Measurements from ENCODE around the gene NAGLU.
"Not testable (repeated sequence)": the region's sequence is repeated elsewhere in the genome, so short reads cannot be mapped to it uniquely, and the experiment has no call there.

Gene NAGLU

GRCh38 chr17:42521666-42522262, 14.3 kb upstream of the NAGLU start:
- DNase-seq (ENCODE audit: low spot score) = no peak

DNA sequence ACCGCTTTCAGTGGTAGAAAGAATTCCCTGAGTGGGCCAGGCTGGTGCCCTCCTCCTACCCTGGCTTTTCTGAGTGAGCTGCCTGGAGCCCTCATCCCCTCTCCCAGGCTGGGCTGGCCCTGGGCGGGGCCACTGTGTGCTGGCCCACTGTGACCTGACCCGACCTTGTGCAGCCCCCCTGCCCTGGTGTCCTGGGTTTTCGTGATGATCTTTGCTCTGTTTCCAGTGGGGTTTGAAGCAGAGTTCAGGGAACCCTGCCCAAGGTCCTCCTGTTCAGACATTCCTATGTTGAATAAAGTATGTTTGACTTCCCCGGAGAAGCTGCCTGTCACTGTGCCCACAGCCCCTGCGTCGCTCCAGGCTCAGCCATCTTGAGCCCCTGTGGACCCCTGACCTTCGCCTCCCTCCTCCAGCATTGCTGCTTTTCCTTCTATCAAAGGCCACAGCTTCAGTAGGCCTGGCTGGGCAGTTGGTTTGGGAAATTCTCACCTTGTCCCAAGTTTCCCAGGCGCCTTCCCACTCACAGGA, 13.7 kb upstream of the NAGLU start:
- DNase-seq (ENCODE audit: low spot score) = no peak

DNA sequence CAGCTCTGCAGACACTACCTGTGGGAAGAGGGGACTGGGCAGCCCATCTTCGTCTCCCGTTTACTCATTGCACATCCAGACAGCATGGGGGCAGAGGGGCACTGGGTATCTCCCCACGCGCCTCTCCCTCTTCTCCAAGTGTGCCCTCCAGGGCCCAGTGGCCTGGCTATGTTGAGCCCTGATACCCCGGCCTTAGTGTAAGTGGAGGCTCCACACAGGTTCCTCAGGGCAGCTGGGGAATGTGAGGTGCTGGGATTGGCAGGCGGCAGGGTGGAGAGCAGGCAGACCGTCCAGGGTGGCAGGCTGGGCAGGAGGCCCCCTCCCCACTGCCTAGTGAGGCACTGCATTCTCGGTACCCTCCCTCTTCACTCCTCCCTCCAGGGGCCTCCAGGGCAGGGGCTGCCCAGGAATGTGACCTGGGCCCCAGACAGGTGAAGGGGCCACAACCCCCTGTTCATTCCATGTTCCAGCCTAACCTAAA, 13.2 kb upstream of the NAGLU start:
- no peak for DNase-seq (ENCODE audit: low spot score)

DNA sequence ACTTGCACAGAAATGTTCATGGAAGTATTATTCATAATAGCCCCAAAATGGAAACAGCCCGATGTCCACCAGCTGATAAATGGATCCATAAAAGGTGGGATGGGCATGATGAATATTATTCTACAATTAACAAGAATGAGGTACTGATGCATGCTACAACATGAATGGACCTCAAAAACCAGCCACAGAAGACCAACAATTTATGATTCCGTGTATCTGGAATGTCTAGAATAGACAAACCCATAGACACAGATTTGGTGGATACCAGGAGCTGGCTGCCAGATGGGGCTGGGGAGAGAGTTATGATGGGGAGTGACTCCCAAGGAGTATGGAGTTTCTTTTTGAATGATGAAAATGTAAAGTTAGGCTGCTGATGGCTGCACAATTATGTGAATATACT, 10.8 kb upstream of the NAGLU start:
- no peak for DNase-seq (ENCODE audit: low spot score)

DNA sequence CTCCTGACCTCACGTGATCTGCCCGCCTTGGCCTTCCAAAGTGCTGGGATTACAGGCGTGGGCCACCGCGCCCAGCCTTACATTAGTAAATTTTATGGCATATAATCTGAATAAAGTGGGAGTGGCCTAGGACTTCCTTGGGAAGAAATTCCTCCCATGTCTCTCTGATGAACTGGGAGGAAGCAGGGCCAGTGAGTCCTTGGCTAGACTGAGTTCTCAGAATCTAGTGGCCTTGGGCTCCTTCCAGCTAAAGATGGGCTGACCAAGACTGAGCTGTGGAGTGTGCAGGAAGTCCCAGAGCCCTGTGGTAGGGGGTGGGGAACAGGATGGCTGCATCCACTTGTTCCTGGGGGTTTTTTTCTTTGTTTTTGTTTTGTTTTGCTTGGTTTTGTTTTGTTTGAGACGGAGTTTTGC, 10.0 kb upstream of the NAGLU start:
- DNase-seq (ENCODE audit: low spot score) = no peak

DNA sequence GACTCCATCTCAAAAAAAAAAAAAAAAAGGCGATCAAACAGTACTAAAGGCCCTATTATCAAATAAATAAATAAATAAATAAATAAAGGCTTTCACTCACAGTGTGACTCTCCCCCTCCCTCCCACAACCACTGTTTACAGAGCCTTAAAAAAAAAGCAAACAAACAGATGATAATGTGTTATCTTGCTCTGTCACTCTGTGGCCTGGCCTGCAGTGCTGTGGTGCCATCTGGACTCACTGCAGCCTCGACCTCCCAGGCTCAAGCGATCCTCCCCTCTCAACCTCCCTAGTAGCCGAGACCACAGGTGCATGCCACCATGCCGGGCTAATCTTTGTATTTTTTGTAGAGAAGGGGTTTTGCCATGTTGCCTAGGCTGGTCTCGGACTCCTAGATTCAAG, 8.1 kb upstream of the NAGLU start:
- no peak for DNase-seq (ENCODE audit: low spot score)

- no peak for DNase-seq (ENCODE audit: low spot score)
Observed at GRCh38 chr17:42529061-42529460, 7.0 kb upstream of the NAGLU start.

DNA sequence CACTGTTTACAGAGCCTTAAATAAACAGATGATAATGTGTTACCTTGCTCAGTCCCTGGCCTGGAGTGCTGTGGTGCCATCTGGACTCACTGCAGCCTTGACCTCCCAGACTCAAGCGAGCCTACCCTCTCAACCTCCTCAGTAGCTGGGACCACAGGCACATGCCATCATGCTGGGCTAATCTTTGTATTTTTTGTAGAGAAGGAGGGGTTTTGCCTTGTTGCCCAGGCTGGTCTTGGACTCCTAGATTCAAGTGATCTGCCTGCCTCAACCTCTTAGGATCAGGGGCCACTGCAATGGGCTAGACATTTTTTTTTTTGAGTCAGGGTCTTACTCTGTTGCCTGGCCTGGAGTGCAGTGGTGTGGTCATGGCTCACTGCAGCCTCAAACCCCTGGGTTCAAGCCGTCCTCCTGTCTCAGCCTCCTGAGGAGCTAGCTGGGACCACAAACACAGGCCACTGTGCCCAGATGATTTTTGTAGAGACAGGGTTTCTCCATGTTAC, 5.0 kb upstream of the NAGLU start:
- DNase-seq (ENCODE audit: low spot score) = no peak

- DNase-seq (ENCODE audit: low spot score) = peak; percentile 69
Observed at GRCh38 chr17:42531455-42532354, 4.3 kb upstream of the NAGLU start.

GRCh38 chr17:42535155-42536047, 640 bp upstream of the NAGLU start:
- no peak for DNase-seq (ENCODE audit: low spot score)

GRCh38 chr17:42536372-42537155, 523 bp downstream of the NAGLU start:
- DNase-seq (ENCODE audit: low spot score) = peak; percentile 97

GRCh38 chr17:42537156-42537805, 1.2 kb downstream of the NAGLU start:
- DNase-seq (ENCODE audit: low spot score) = peak; percentile 45

DNA sequence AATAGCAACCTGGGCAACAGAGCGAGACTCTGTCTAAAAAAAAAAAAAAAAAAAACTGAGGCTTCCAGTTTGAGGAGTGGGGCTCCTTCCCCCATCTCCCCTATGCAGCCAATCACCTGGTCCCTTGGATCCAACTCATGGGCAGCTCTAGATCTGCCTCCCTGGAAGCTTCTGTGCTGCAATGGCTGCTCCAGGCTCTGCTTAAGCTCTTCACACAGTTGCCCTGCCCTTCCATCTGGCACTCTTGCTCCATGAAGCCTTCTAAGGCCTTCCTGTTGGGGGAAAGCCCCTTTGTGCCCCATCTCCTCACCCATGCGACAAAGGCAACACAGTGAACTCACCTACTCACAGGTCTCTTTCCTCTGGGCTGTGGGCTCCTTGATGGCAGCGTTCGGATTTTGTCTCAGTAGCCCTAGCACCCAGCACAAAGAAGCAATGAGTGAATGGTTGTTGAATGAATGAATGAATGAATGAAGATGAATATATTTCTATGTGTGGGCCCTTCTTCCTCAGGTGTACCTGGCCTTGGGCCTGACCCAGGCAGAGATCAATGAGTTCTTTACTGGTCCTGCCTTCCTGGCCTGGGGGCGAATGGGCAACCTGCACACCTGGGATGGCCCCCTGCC, 1.9 kb downstream of the NAGLU start:
- DNase-seq (ENCODE audit: low spot score) = no peak

DNA sequence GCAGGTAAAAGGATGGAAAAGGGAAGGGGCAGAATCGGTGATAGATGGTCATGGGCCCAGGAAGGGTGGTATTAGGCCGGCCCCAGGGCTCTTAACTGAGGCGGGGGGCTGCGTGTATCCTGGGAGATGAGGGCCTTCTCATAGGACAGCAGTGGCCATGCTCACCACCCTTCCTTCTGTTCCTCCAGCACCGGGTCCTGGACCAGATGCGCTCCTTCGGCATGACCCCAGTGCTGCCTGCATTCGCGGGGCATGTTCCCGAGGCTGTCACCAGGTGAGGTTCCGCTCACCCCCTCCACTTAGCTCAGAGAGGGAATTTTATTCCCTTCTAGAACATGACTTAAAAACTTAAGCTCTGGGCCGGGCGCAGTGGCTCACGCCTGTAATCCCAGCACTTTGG, 2.4 kb downstream of the NAGLU start:
- no peak for DNase-seq (ENCODE audit: low spot score)

DNA sequence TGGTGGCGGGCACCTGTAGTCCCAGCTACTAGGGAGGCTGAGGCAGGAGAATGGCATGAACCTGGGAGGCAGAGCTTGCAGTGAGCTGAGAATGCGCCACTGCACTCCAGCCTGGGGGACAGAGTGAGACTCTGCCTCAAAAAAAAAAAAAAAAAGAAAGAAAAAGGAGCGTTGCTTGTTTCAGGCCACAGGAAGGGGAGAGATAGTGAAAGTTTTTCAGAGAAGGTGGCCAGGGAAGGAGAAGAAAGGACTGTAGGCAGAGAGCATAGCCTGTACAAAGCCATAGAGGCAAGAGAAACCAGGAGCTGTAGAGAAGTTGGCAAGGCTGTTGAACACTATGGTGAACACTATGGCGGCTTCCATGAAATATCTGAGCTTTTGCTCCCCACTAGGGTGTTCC, 4.5 kb downstream of the NAGLU start:
- DNase-seq (ENCODE audit: low spot score) = not testable (repeated sequence)

- no peak for DNase-seq (ENCODE audit: low spot score)
Observed at GRCh38 chr17:42541041-42541833, 5.2 kb downstream of the NAGLU start.

DNA sequence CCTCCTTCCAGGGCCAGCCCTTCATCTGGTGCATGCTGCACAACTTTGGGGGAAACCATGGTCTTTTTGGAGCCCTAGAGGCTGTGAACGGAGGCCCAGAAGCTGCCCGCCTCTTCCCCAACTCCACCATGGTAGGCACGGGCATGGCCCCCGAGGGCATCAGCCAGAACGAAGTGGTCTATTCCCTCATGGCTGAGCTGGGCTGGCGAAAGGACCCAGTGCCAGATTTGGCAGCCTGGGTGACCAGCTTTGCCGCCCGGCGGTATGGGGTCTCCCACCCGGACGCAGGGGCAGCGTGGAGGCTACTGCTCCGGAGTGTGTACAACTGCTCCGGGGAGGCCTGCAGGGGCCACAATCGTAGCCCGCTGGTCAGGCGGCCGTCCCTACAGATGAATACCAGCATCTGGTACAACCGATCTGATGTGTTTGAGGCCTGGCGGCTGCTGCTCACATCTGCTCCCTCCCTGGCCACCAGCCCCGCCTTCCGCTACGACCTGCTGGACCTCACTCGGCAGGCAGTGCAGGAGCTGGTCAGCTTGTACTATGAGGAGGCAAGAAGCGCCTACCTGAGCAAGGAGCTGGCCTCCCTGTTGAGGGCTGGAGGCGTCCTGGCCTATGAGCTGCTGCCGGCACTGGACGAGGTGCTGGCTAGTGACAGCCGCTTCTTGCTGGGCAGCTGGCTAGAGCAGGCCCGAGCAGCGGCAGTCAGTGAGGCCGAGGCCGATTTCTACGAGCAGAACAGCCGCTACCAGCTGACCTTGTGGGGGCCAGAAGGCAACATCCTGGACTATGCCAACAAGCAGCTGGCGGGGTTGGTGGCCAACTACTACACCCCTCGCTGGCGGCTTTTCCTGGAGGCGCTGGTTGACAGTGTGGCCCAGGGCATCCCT, 7.4 kb downstream of the NAGLU start:
- no peak for DNase-seq (ENCODE audit: low spot score)

- no peak for DNase-seq (ENCODE audit: low spot score)
Observed at GRCh38 chr17:42544874-42545283, 8.8 kb downstream of the NAGLU start.
